ENCODE measurements around the gene MYOCD.

MYOCD gene

DNA sequence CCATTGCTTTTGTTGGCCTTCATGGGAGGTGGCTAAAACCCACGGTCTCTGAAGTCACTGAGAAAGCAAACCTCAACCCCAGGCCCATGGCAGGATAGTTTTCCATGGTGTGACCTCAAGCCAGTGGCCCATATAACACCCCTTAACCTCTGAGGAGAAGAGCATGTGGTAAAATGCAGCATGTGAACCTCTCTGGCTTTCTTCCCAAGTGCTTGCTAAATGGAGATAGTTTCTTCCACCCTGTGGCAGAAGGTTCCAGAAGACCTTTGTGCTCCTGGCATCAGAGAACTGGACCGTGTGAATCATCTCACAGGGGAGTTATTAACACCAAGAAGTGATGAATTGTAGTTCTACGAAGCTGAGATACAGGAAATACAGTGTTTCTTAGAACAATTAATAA is 47.3 kb downstream of the MYOCD start:
- DNase-seq (ENCODE audit: low read depth): no peak

GRCh38 chr17:12719948-12720347 is 54.3 kb downstream of the MYOCD start:
- DNase-seq (ENCODE audit: low read depth): no peak

DNA sequence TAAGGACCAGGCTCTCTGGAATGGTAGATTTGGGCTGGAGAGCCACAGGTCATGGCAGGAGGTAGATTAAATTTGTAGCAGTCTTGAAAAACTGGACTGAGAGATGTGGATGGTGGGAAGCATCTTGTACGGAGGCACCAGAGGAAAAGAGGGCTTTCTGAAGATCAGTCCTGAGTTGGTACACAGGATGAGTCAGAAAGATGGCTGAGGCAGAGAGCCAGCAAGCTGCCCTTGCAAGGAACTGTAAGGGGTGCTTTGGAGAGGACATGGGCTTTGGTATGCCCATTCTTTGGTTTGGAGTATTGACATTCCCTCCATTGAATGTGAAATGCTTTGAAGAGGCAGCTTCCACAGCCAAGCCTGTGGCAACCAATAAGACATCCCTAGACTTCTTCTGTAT is 55.9 kb downstream of the MYOCD start:
- DNase-seq (ENCODE audit: low read depth): no peak

GRCh38 chr17:12722282-12722681 is 56.6 kb downstream of the MYOCD start:
- no peak for DNase-seq (ENCODE audit: low read depth)

GRCh38 chr17:12726131-12726530 is 60.4 kb downstream of the MYOCD start:
- DNase-seq (ENCODE audit: low read depth): no peak

GRCh38 chr17:12727076-12727760 is 61.5 kb downstream of the MYOCD start:
- no peak for DNase-seq (ENCODE audit: low read depth)

DNA sequence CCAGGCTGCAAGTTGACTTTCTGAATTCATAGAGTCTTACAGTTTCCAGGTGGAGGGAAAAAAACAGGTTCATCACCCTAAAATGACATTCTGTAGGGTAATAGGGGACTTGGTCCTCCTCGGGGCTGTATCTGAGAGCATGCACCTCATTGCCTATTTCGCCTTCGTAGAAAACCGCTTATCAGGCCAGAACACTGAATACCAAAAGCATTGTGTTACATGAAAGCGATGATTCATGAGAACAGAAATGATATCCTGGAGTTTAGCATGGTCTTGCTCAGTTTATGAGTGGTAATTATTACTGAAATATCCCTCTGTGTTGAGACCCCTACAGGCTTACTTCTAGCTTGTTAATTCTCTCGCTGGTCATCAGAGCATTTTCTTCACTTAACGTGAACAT is 62.2 kb downstream of the MYOCD start:
- DNase-seq (ENCODE audit: low read depth): no peak

DNA sequence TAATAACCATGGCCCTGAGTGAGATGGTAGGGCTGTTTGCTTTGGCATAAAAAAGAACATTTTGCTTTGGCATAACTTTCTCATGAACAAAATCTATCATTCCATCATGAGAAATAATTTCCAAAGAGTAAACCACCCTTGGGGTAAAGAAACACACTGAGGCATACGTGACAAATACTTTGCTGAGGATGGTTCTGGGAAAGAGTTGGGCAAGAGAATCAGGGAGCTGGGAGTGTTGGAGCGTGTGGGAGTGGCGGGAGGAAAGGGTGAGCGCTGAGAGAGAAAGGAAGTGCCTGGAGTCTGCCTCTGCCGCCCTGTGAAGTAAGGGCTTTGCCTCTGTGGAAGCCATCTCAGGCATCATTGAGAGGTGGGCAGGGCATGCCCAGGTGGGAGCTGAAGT is 63.4 kb downstream of the MYOCD start:
- no peak for DNase-seq (ENCODE audit: low read depth)

DNA sequence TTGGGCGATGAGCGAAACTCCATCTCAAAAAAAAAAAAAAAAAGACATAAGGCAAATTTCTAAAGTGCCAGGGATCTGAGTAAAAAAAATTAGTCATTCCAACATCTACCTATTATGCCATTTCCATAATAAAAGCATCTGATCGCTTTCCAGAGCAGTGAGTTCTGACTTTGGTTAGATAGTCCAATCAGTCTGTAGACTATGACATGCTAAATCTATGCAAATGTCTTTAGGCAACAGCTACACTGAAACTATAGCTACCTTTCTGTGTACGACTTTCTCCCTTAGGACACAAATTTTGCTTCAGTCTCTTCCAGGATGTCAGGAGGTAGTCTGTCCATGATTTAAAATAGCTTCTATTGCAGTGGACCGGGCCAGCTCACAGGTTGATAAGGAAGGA is 64.7 kb downstream of the MYOCD start:
- DNase-seq (ENCODE audit: low read depth): no peak

DNA sequence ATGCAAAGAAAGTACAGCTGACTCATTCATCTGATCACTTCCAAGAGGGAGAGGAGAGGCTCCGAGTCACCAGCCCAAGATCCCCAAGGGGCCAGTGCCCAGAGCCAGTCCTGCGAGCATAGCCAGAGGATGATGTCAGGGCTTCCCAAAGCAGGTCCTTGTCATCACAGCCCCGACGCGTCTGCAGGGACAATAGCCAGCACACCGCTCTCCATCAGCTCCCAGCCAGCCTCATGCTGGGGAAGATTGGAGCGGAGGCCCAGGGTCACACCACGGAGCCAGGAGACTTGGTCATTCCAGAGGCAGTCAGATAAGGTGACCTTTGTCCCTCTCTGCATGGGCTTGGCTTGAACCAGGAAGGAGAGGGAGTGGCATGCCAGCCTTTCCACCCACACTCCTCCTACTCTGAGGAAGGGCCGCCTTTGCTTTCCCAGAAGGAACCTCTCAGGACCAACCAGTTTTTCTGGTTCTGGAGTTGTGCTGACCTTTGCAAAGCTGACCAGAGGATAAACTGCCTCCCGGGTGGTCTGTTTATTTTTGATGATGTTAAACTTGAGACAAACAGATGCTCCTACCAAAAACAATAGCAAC is 65.3 kb downstream of the MYOCD start:
- DNase-seq (ENCODE audit: low read depth): no peak

- DNase-seq (ENCODE audit: low read depth): no peak
Measured at GRCh38 chr17:12731839-12732238, 66.1 kb downstream of the MYOCD start.

GRCh38 chr17:12732366-12732765 is 66.7 kb downstream of the MYOCD start:
- no peak for DNase-seq (ENCODE audit: low read depth)

DNA sequence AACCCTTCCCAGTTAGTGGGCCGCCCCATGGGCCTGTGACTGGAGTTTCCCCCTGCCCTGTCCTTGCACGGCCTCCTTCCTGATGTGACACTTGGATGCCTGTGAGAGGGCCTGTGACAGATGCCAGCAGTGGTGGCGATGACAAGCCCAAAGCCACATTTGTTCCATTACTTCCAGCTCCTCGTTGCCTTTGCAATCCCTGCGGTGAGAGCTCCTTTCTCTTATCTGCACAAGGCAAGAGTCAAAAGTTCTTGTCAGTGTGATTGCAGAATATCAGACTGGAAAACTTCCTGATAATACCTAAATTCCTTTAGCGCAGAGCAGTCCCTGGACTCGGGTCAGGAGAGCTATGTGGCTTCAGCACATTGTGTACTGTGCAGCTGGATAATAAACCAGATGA is 69.2 kb downstream of the MYOCD start:
- DNase-seq (ENCODE audit: low read depth): no peak

DNA sequence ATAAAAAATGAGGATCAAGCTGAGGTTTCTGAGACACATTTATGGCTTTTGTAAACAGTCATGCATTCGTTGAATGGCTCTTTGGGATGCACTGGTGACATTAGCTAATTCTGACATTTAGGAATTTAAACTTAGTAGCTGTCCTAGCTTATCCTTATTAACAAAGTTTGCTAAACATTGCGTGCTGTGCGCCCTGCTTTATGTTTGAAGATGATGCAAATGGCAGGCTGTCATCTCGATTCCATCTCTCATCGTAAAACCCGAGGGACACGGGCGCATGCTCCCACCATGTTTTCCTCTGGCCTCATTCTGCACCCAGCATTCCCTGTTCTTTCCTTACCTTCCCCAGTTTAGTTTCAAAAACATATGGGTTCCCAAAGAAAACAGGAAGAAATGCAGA is 69.8 kb downstream of the MYOCD start:
- no peak for DNase-seq (ENCODE audit: low read depth)

DNA sequence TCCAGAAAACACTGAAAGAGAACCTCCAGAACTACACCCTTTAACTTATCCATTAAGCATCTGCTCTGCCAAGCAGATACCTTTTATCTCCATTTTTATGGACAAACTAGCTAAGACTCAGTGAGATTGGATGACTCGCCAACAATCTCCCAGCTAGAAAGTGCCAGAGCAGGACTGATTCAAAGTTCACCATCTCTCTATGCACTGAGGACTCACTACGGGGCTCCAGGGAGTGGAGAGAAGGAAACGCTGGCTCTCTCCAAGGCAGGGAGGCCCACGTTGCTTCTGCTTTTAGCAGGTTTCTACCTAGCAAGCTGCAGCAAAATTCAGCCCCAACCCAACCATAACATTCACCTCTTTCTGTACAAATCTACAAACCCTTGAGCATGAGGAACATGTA is 70.8 kb downstream of the MYOCD start:
- no peak for DNase-seq (ENCODE audit: low read depth)

GRCh38 chr17:12737740-12738469 is 72.2 kb downstream of the MYOCD start:
- DNase-seq (ENCODE audit: low read depth): no peak

DNA sequence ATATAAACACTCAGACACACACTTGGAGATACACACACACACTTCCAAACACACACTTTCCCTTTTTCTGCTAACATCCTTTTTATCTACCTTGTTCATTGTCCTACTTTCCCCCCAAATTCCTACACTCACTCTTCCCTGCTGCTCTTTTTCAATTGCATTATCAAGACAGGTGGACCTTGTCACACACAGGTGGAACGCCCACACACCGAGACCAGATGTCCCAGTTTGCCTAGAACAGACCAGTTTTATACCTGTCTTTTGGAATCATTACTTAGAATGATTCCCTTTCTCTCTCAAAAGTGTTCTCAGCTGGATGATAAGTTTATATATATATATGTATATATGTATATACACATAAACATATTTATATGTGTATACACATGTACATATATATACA is 72.9 kb downstream of the MYOCD start:
- DNase-seq (ENCODE audit: low read depth): no peak

DNA sequence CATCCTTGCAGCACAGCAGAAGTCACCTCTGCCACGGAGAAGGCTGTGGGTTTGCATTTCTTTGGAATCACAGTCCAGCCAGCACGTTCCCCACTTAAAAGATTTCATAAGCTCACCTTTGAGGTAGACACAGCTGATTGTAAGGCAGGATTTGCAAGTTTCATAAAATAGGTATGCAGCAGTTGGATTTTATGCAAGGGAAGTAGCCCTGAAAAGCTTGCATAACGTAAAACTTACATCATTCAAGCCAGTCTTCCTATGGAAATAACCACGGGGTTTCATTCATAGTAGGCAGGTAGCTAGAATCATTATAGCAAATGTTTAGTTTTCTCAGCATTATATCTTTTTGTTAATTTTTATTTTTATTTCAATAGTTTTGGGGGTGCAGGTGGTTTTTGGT is 73.8 kb downstream of the MYOCD start:
- DNase-seq (ENCODE audit: low read depth): no peak

DNA sequence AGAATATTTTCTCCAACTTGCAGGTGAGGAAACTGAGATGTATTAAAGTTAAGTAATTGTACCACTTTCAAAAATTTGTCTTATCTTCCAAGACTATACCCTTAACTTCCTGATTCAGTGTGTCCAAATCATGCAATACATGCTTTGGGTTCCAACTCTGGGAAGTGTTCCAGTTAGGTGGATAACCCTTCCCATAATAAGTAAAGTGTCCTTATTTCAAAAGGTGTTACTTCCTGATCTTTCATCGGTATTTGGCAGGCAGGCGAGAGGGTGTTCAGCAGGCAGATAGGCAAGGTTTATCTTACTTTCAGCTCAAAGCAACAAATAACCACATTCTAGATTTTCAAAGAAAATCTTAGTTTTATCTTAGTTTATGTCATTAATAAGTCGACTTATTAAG is 77.4 kb downstream of the MYOCD start:
- no peak for DNase-seq (ENCODE audit: low read depth)

DNA sequence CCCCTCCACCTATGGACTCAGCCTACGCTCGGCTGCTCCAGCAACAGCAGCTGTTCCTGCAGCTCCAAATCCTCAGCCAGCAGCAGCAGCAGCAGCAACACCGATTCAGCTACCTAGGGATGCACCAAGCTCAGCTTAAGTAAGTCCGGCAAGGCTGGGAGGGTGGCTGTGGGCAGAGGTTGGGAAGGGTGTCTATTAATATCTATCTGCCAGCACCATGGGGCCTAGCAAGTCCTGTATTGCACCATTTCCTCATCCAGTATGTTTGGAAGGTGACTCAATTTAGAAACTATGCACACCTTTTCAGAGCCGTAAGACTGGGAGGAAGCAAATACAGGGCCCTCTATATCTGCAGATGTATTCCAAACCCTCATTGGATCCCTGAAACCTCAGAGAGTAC is 78.6 kb downstream of the MYOCD start:
- no peak for DNase-seq (ENCODE audit: low read depth)

- no peak for DNase-seq (ENCODE audit: low read depth)
Measured at GRCh38 chr17:12744786-12745185, 79.1 kb downstream of the MYOCD start.

GRCh38 chr17:12745486-12745885 is 79.8 kb downstream of the MYOCD start:
- no peak for DNase-seq (ENCODE audit: low read depth)

GRCh38 chr17:12756786-12757185 is 91.1 kb downstream of the MYOCD start:
- DNase-seq (ENCODE audit: low read depth): no peak

- no peak for DNase-seq (ENCODE audit: low read depth)
Measured at GRCh38 chr17:12759090-12759489, 93.4 kb downstream of the MYOCD start.

Measured in stimulated activated CD8-positive, alpha-beta memory T cell treated with anti-CD3 and anti-CD28 coated beads, Interleukin-12 subunit alpha, Interleukin-12 subunit beta, amount 100 ng/mL, for 4 hours (primary cell).